22Rv1 (cell line): ENCODE data around the gene CD6.

Experiments used
- CTCF ChIP-seq: fragments of 450-650 bp; IDR thresholded peaks from 2 replicates; pipeline ENCODE4 v1.5.1; 2017; ENCODE audit warnings: mild to moderate bottlenecking
- ZFX ChIP-seq: fragments of 450-650 bp; IDR thresholded peaks from 2 replicates; pipeline ENCODE4 v1.6.1; 2017; ENCODE audit warnings: antibody characterized with exemption, borderline replicate concordance

DNA sequence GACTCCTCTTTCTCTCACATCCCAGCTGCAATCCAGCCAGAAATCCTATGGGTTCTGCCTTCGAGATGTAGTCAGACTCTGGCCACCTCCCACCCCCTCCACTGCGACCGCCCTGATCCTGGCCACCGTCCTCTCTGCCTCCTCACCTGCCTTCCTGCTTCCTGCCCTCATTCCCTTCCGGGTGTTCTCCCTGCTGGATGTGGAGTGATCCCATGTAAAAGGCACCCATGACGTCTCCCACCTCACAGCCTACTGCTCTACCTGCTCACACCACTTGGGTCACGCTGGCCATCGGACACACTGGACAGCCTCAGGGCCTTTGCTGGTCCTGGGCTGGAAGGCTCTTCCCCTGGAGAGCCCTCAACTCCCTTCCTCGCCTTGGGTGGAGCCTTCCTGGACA, 97.1 kb downstream of the CD6 start:
- no peak for TF ChIP-seq CTCF
- TF ChIP-seq ZFX = no peak
